H1 (cell line): Measurements from ENCODE around the gene SLC39A11. TPM values are rescaled to one million over a fixed set of nuclear protein-coding genes. Genes with fewer than 3 reads are reported as not detected.

ENCODE experiments used
- CTCF ChIA-PET: fragments of 300-600 bp; sonication (Branson Sonifier 250); formaldehyde crosslinking; loops from one replicate; lab custom pipeline; 2021; ENCODE audit not compliant: partially characterized antibody; lab: Charles Lee
- POLR2A ChIA-PET: fragments of 300-600 bp; sonication (Branson Sonifier 250); formaldehyde crosslinking; loops from one replicate; lab custom pipeline; 2021; ENCODE audit warnings: inconsistent platforms; ENCODE audit not compliant: partially characterized antibody; lab: Charles Lee
- DNase-seq, 2 experiments: peaks; one replicate each; pipeline versions ENCODE4 v3.0.0 to v3.0.0-alpha.2; 2010 to 2022; ENCODE audit warnings: low spot score in 2 of 2, low read depth in 1 of 2, mixed read lengths in 1 of 2
- FAIRE-seq: peaks from 2 replicates; lab custom pipeline; 2011; peaks lifted over from hg19 to GRCh38; lab: Jason Lieb, UNC
- H2AFZ ChIP-seq: 2 replicates; pipeline ENCODE4 v1.8.1; 2012; ENCODE audit warnings: low read length, inconsistent platforms
- H2AK5ac ChIP-seq: 2 replicates; pipeline ENCODE4 v1.6.1; 2013; ENCODE audit warnings: low read depth, low read length
- H2BK120ac ChIP-seq: replicated peaks from 2 replicates; pipeline ENCODE3; 2013; ENCODE audit warnings: low read depth, low read length, inconsistent platforms
- H2BK12ac ChIP-seq: 2 replicates; pipeline ENCODE4 v1.6.1; 2013; ENCODE audit warnings: low read depth, low read length
- H2BK15ac ChIP-seq: 2 replicates; pipeline ENCODE4 v1.6.1; 2013; ENCODE audit warnings: low read length
- H2BK20ac ChIP-seq: 2 replicates; pipeline ENCODE4 v1.6.1; 2013; ENCODE audit warnings: low read length
- H2BK5ac ChIP-seq: 2 replicates; pipeline ENCODE4 v1.6.1; 2013; ENCODE audit warnings: low read depth, low read length
- H3K14ac ChIP-seq: 2 replicates; pipeline ENCODE4 v1.6.1; 2013; ENCODE audit warnings: inconsistent platforms; ENCODE audit not compliant: insufficient read length
- H3K18ac ChIP-seq: 2 replicates; pipeline ENCODE4 v1.6.1; 2013; ENCODE audit warnings: low read length; ENCODE audit errors: extremely low read depth
- H3K23ac ChIP-seq: 2 replicates; pipeline ENCODE4 v1.6.1; 2013; ENCODE audit warnings: inconsistent platforms; ENCODE audit not compliant: insufficient read length
- H3K23me2 ChIP-seq: 2 replicates; pipeline ENCODE4 v1.6.1; 2013; ENCODE audit warnings: low read depth, low read length
- H3K27ac ChIP-seq: 2 replicates; pipeline ENCODE4 v1.6.1; 2011; ENCODE audit warnings: low read depth, low read length, inconsistent platforms
- H3K27me3 ChIP-seq, 4 experiments: replicated peaks in 1 of 4; 1 replicate in 1 of 4; 2 replicates in 3 of 4; pipeline versions ENCODE4 v1.6.1 to v1.8.1; 2011 to 2013; ENCODE audit warnings: low read length in 3 of 4, mild to moderate bottlenecking in 3 of 4, inconsistent platforms in 2 of 4, mixed read lengths in 2 of 4, moderate library complexity in 1 of 4; ENCODE audit not compliant: control insufficient read depth in 3 of 4, insufficient read depth in 3 of 4; ENCODE audit errors: extremely low read depth in 1 of 4
- H3K36me3 ChIP-seq, 4 experiments: 2 replicates each; pipeline versions ENCODE4 v1.6.1 to v1.8.1; 2011 to 2013; ENCODE audit warnings: mild to moderate bottlenecking in 4 of 4, low read length in 3 of 4, moderate library complexity in 2 of 4, control low read depth in 1 of 4, inconsistent platforms in 1 of 4; ENCODE audit not compliant: insufficient read depth in 4 of 4, control insufficient read depth in 2 of 4
- H3K4ac ChIP-seq: replicated peaks from 2 replicates; pipeline ENCODE3; 2013; ENCODE audit warnings: low read length, low read depth, mixed read lengths, inconsistent platforms; ENCODE audit not compliant: insufficient read length
- H3K4me1 ChIP-seq, 4 experiments: replicated peaks in 1 of 4; 1 replicate in 1 of 4; 2 replicates in 3 of 4; pipeline versions ENCODE4 v1.6.1 to v1.8.1; 2011 to 2013; ENCODE audit warnings: low read length in 3 of 4, inconsistent platforms in 2 of 4, mixed read lengths in 1 of 4; ENCODE audit not compliant: insufficient read depth in 4 of 4, control insufficient read depth in 3 of 4
- H3K4me2 ChIP-seq, 2 experiments: 2 replicates each; pipeline versions ENCODE4 v1.6.1 to v1.8.1; 2011 to 2013; ENCODE audit warnings: low read depth in 2 of 2, low read length in 2 of 2, control low read depth in 1 of 2, inconsistent platforms in 1 of 2, mild to moderate bottlenecking in 1 of 2; ENCODE audit not compliant: insufficient read depth in 1 of 2
- H3K4me3 ChIP-seq, 4 experiments: fragments of 200-600, 300-600 bp in 1 of 4; sonication (generic), shearing (Covaris generic), sonication (Bioruptor Twin) in 1 of 4; 2 replicates each; pipeline versions ENCODE4 v1.5.1 to v1.8.1; 2011 to 2016; ENCODE audit warnings: low read length in 4 of 4, low read depth in 3 of 4, control low read depth in 2 of 4, inconsistent platforms in 2 of 4, mild to moderate bottlenecking in 2 of 4, mixed read lengths in 1 of 4, moderate library complexity in 1 of 4; ENCODE audit not compliant: insufficient read depth in 2 of 4; ENCODE audit errors: extremely low read depth in 1 of 4
- H3K56ac ChIP-seq: replicated peaks from 2 replicates; pipeline ENCODE3; 2013; ENCODE audit warnings: low read depth, mild to moderate bottlenecking, mixed read lengths, low read length, inconsistent platforms; ENCODE audit not compliant: insufficient read length
- H3K79me1 ChIP-seq: 2 replicates; pipeline ENCODE4 v1.6.1; 2013; ENCODE audit warnings: low read depth, low read length, control low read depth
- H3K79me2 ChIP-seq, 2 experiments: 2 replicates each; pipeline versions ENCODE4 v1.6.1 to v1.8.1; 2012 to 2013; ENCODE audit warnings: low read length in 2 of 2, mild to moderate bottlenecking in 2 of 2, inconsistent platforms in 1 of 2; ENCODE audit not compliant: insufficient read depth in 2 of 2, control insufficient read depth in 1 of 2
- H3K9ac ChIP-seq, 4 experiments: replicated peaks in 1 of 4; 1 replicate in 1 of 4; 2 replicates in 3 of 4; pipeline versions ENCODE4 v1.6.1 to v1.8.1; 2011 to 2013; ENCODE audit warnings: low read depth in 3 of 4, low read length in 3 of 4, control low read depth in 2 of 4, mild to moderate bottlenecking in 2 of 4, moderate library complexity in 2 of 4, inconsistent platforms in 1 of 4; ENCODE audit errors: extremely low read depth in 1 of 4
- H3K9me3 ChIP-seq, 2 experiments: 2 replicates each; pipeline versions ENCODE4 v1.6.1 to v1.8.1; 2012 to 2013; ENCODE audit warnings: mild to moderate bottlenecking in 2 of 2, moderate library complexity in 2 of 2, control low read depth in 1 of 2, inconsistent platforms in 1 of 2, low read depth in 1 of 2, low read length in 1 of 2, mixed read lengths in 1 of 2; ENCODE audit not compliant: insufficient read depth in 2 of 2
- H4K20me1 ChIP-seq, 2 experiments: replicated peaks in 1 of 2; 2 replicates each; pipeline versions ENCODE3 to v1.8.1; 2011 to 2013; ENCODE audit warnings: inconsistent platforms in 2 of 2, low read length in 2 of 2, mild to moderate bottlenecking in 1 of 2; ENCODE audit not compliant: insufficient read depth in 2 of 2, control insufficient read depth in 1 of 2
- H4K5ac ChIP-seq: 2 replicates; pipeline ENCODE4 v1.6.1; 2013; ENCODE audit warnings: low read length, low read depth, mixed read lengths, inconsistent platforms; ENCODE audit not compliant: insufficient read length
- H4K8ac ChIP-seq: 2 replicates; pipeline ENCODE4 v1.8.0; 2013; ENCODE audit warnings: mild to moderate bottlenecking, moderate library complexity, low read length, inconsistent platforms; ENCODE audit not compliant: insufficient read depth; ENCODE audit errors: extremely low read depth
- H4K91ac ChIP-seq: replicated peaks from 2 replicates; pipeline ENCODE3; 2013; ENCODE audit warnings: low read length, mixed read lengths, inconsistent platforms; ENCODE audit not compliant: insufficient read length
- ATF2 ChIP-seq: IDR thresholded peaks from 2 replicates; pipeline ENCODE4 v1.6.1; 2012; ENCODE audit warnings: low read length, inconsistent platforms
- ATF3 ChIP-seq: IDR thresholded peaks from 2 replicates; pipeline ENCODE4 v1.6.1; 2011; ENCODE audit warnings: low read depth, mild to moderate bottlenecking, low read length; ENCODE audit not compliant: insufficient read depth
- BCL11A ChIP-seq, 2 experiments: IDR thresholded peaks; one replicate each; pipeline ENCODE4 v1.6.1; 2011; ENCODE audit warnings: low read depth in 2 of 2, low read length in 2 of 2, mild to moderate bottlenecking in 2 of 2
- CREB1 ChIP-seq: IDR thresholded peaks from 2 replicates; pipeline ENCODE4 v1.6.1; 2012; ENCODE audit warnings: inconsistent platforms
- CTBP2 ChIP-seq: IDR thresholded peaks from 2 replicates; pipeline ENCODE4 v1.7.0; 2011; ENCODE audit warnings: borderline replicate concordance, mild to moderate bottlenecking, moderate library complexity, mixed read lengths, low read length; ENCODE audit not compliant: insufficient read depth, insufficient read length
- SAP30 ChIP-seq: fragments of 300-600 bp; sonication (generic); IDR thresholded peaks from 2 replicates; pipeline ENCODE4 v1.7.1; 2012; ENCODE audit warnings: low read length, moderate library complexity, mild to moderate bottlenecking, inconsistent platforms; ENCODE audit not compliant: insufficient read depth, insufficient replicate concordance
- SP2 ChIP-seq: IDR thresholded peaks from 2 replicates; pipeline ENCODE4 v1.6.1; 2012; ENCODE audit warnings: mild to moderate bottlenecking, low read length, inconsistent platforms
- WGBS, 2 experiments: shearing (Covaris generic) in 1 of 2; methylation state at CpG; one replicate each; pipeline versions ENCODE4 v1.1.6 to v1.1.7; 2013 to 2015; ENCODE audit warnings: low lambda C conversion rate in 2 of 2, mixed read lengths in 2 of 2, inconsistent platforms in 1 of 2, low coverage in 1 of 2, missing lambda C conversion rate in 1 of 2; ENCODE audit not compliant: insufficient replicate concordance in 2 of 2, insufficient coverage in 1 of 2, insufficient read length in 1 of 2; ENCODE audit errors: extremely low coverage in 1 of 2, missing lambda C conversion rate in 1 of 2; 5-methylcytosine and 5-hydroxymethylcytosine counted together
- polyA plus RNA-seq, 7 experiments: library from polyadenylated mRNA; depleted of rRNA in 3 of 7; stranded (reverse) in 5 of 7; unstranded in 2 of 7; fragments of >200 nt in 5 of 7; fragments of 200-250 nt in 2 of 7; gene quantifications; 1 replicate in 5 of 7; 2 replicates in 1 of 7; 4 replicates in 1 of 7; pipeline versions ENCODE4 v1.2.1 to v1.2.3, GENCODE V29; 2011 to 2013; ENCODE audit warnings: missing spikeins in 2 of 7, mixed read lengths in 2 of 7
- total RNA-seq: library from RNA; stranded (reverse); fragmentation: NEBNext Ultra II Directional; extraction: Animal tissue kit (Norgen Biotek cat#: 25700); gene quantifications from 2 replicates; pipeline ENCODE4 v1.2.1, GENCODE V29; 2021

The SLC39A11 gene
- total and polyA plus RNA-seq, 2 of the 8 experiments (the other 6 are each of a cell fraction or from before 2014, with no cell fraction given) = 12.2 to 19.6 TPM

GRCh38 chr17:72879877-72880276 lies 212.6 kb downstream of the SLC39A11 start:
- POLR2A ChIA-PET = no interaction called here
- H3K27ac ChIP-seq = no peak overlapping the region
- H3K18ac ChIP-seq = no peak overlapping the region
- FAIRE-seq = no peak
- H3K4me3 ChIP-seq = no peak overlapping the region
- no peak overlapping the region for H4K5ac ChIP-seq
- H3K36me3 ChIP-seq = no peaks in the 10 kb centered on the region
- H4K91ac ChIP-seq = no peak overlapping the region
- H3K23me2 ChIP-seq = no peaks in the 10 kb centered on the region
- H3K4ac ChIP-seq = no peak overlapping the region
- CTCF ChIA-PET = interaction anchor here (0.6 to 1.2 kb wide), 2 partner anchors 57 to 1693 kb away, joined by 3 read pairs; no protein-coding TSS in a partner anchor
- no peaks in the 10 kb centered on the region for H3K27me3 ChIP-seq
- no peak overlapping the region for H2BK20ac ChIP-seq
- H3K79me1 ChIP-seq = no peaks in the 10 kb centered on the region
- no peak overlapping the region for H3K9ac ChIP-seq
- H2BK12ac ChIP-seq = no peak overlapping the region; the same call in 1 of the 2 replicates
- no peak for TF ChIP-seq CTBP2
- TF ChIP-seq SP2 = no peak
- TF ChIP-seq ATF3 = no peak
- TF ChIP-seq SAP30 = no peak
- no peak for TF ChIP-seq CREB1
- no peak for TF ChIP-seq BCL11A (IDR thresholded peaks at IDR 0.05; ENCODE audit: low read depth in 2 of 2, low read length in 2 of 2)
- TF ChIP-seq ATF2 = no peak
- no peak overlapping the region for H4K8ac ChIP-seq
- H3K14ac ChIP-seq = no peak overlapping the region
- H3K56ac ChIP-seq = no peak overlapping the region
- H2BK120ac ChIP-seq = no peak overlapping the region
- WGBS, 2 experiments = 90% methylated on average over 2 of the region's 2 CpGs; no CpG with 5 or more reads in 1 of the 2 experiments
- H3K23ac ChIP-seq = no peak overlapping the region
- DNase-seq = no peak
- H2AK5ac ChIP-seq = no peak overlapping the region
- H2BK15ac ChIP-seq = no peak overlapping the region
- no peak overlapping the region for H2AFZ ChIP-seq
- H3K4me2 ChIP-seq = no peak overlapping the region
- no peaks in the 10 kb centered on the region for H3K79me2 ChIP-seq
- no peaks in the 10 kb centered on the region for H3K4me1 ChIP-seq
- H2BK5ac ChIP-seq = no peak overlapping the region
- peaks cover 8 to 16% of the 10 kb centered on the region in 2 experiments; a peak in 2 of 4 replicates for H3K9me3 ChIP-seq
- no peaks in the 10 kb centered on the region for H4K20me1 ChIP-seq
